ENCODE results near the gene COPB2. TPM values are rescaled to one million over a fixed set of nuclear protein-coding genes. Genes with fewer than 3 reads are reported as not detected.

The COPB2 gene
- total RNA-seq, 6 experiments from 2014 or later: 246 to 266 (median 260) TPM

- TF ChIP-seq, protein P1, sequence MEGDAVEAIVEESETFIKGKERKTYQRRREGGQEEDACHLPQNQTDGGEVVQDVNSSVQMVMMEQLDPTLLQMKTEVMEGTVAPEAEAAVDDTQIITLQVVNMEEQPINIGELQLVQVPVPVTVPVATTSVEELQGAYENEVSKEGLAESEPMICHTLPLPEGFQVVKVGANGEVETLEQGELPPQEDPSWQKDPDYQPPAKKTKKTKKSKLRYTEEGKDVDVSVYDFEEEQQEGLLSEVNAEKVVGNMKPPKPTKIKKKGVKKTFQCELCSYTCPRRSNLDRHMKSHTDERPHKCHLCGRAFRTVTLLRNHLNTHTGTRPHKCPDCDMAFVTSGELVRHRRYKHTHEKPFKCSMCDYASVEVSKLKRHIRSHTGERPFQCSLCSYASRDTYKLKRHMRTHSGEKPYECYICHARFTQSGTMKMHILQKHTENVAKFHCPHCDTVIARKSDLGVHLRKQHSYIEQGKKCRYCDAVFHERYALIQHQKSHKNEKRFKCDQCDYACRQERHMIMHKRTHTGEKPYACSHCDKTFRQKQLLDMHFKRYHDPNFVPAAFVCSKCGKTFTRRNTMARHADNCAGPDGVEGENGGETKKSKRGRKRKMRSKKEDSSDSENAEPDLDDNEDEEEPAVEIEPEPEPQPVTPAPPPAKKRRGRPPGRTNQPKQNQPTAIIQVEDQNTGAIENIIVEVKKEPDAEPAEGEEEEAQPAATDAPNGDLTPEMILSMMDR (IDR thresholded peaks at IDR 0.05): no peak
- Mint-ChIP-seq H3K36me3 (ENCODE audit: low read depth) (peaks cover 36% of the 10 kb centered on the region), H3K4me3 (peak overlapping the region; percentile 2; the same call in 1 of the 2 replicates), H3K27me3 (ENCODE audit: insufficient read depth) (peaks cover 7% of the 10 kb centered on the region), H3K4me1 (ENCODE audit: low read depth) (peaks cover 85% of the 10 kb centered on the region), H3K27ac (peak overlapping the region; percentile 92), H3K9me3 (no peaks in the 10 kb centered on the region)
- DNase-seq: no peak
Measured at GRCh38 chr3:139311557-139311956, 77.9 kb downstream of the COPB2 start.

DNA sequence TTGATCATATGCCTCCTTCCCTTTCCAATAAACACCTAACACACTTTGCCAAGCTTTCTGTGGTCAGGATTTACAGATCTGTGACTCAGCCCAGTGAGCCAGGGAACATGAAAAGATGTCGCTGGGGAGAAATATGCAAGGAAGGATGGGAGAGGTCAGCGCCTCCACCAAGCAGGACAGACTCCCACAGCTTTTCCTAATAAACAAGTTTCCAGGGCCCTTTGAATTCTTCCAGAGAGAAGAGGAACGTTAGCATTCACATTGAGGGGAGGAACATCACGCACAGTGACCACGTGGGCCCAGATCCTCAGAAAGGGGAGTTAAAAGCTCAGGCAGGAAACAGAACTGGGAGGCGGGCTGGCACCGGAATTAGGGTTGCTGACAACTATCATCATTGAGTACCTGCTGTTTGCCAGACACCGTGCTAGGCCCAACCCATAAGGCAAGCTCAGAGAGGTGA is 78.9 kb downstream of the COPB2 start:
- peak; percentile 96 for DNase-seq
- peak overlapping the region; percentile 51 for H3K4me3 Mint-ChIP-seq
- H3K27ac Mint-ChIP-seq: peak overlapping the region; percentile 92
- no peaks in the 10 kb centered on the region for H3K9me3 Mint-ChIP-seq
- H3K4me1 Mint-ChIP-seq (ENCODE audit: low read depth): peaks cover 85% of the 10 kb centered on the region
- H3K36me3 Mint-ChIP-seq (ENCODE audit: low read depth): peaks cover 34% of the 10 kb centered on the region
- TF ChIP-seq, protein P1 (IDR thresholded peaks at IDR 0.05): no peak
- peaks cover 3% of the 10 kb centered on the region for H3K27me3 Mint-ChIP-seq (ENCODE audit: insufficient read depth)

GRCh38 chr3:139309880-139310279 is 79.6 kb downstream of the COPB2 start:
- Mint-ChIP-seq H3K9me3 (no peaks in the 10 kb centered on the region), H3K4me3 (peak overlapping the region; percentile 51), H3K27me3 (ENCODE audit: insufficient read depth) (peaks cover 3% of the 10 kb centered on the region), H3K36me3 (ENCODE audit: low read depth) (peaks cover 35% of the 10 kb centered on the region), H3K4me1 (ENCODE audit: low read depth) (peaks cover 88% of the 10 kb centered on the region), H3K27ac (peak overlapping the region; percentile 92)
- peak; percentile 74 for DNase-seq
- TF ChIP-seq, protein P1 (IDR thresholded peaks at IDR 0.05): no peak

DNA sequence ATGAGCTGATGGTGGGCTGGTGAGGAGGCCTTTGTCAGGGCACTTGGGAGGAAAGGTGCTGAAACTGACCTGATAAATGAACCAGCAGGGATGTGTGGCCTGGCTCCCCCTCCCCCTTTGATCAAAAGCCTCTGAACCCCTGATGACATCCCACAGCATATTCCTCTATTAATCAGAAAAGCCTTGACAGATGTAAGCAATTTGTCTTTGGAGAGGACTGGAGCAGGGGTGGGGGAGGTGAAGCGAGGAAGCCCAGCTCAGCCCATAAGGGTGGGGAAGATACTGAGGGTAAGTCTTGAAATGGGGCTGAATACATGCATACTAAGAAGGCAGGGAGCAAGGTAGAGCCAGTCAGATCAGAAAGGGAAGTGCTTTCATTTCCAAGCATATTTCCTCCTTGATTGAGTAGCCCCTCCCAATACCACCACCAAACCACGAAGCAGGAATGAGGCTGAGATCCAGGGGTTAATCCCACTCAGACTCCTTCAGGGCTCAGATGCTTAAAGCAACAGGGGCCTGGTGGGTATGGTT is 80.3 kb downstream of the COPB2 start:
- Mint-ChIP-seq H3K27ac (peak overlapping the region; percentile 92), H3K4me3 (peak overlapping the region; percentile 51), H3K9me3 (no peaks in the 10 kb centered on the region), H3K4me1 (ENCODE audit: low read depth) (peaks cover 95% of the 10 kb centered on the region), H3K27me3 (ENCODE audit: insufficient read depth) (peaks cover 3% of the 10 kb centered on the region), H3K36me3 (ENCODE audit: low read depth) (peaks cover 40% of the 10 kb centered on the region)
- DNase-seq: peak; percentile 34
- TF ChIP-seq, protein P1 (IDR thresholded peaks at IDR 0.05): no peak

DNA sequence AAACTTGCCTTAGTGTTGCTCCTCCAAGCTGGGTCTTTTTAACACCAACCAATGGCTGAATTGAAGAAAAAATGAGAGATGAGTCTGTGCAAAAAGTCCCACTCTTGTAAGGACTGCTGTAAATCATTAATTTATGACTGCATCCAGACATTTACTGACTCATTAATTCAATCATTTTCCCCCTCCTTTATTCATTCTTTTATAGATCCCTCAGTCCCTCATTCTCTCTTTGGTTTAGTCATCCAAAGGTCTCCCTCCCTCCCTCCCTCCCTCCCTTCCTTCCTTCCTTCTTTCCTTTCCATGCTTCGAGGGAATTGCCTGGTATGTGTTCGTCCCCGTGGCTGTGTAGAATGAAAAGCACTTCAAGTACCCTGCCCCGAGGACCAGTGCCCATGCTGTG is 80.9 kb downstream of the COPB2 start:
- Mint-ChIP-seq H3K36me3 (ENCODE audit: low read depth) (peaks cover 38% of the 10 kb centered on the region), H3K4me1 (ENCODE audit: low read depth) (peaks cover 96% of the 10 kb centered on the region), H3K27me3 (ENCODE audit: insufficient read depth) (peaks cover 3% of the 10 kb centered on the region), H3K27ac (peak overlapping the region; percentile 92), H3K9me3 (no peaks in the 10 kb centered on the region; the same call in 1 of the 2 replicates), H3K4me3 (peak overlapping the region; percentile 51; the same call in 1 of the 2 replicates)
- TF ChIP-seq, protein P1 (IDR thresholded peaks at IDR 0.05): no peak
- DNase-seq: peak; percentile 60

Data from HFFc6 (cell line).